Suprapubic skin (tissue), 4 donors: ENCODE measurements around the gene SLC44A2. TPM values are rescaled to one million over a fixed set of nuclear protein-coding genes. Genes with fewer than 3 reads are reported as not detected.

ENCODE experiments used
- DNase-seq, 2 donors: peaks; one replicate each; pipeline ENCODE4 v3.0.0-alpha.2; 2019; ENCODE audit warnings: low spot score in 2 of 2
- H3K27ac ChIP-seq: fragments of 200-600 bp; sonication (generic); one replicate; pipeline ENCODE4 v1.5.1; 2019
- H3K27me3 ChIP-seq: fragments of 200-600 bp; sonication (generic); one replicate; pipeline ENCODE4 v1.5.1; 2019
- H3K36me3 ChIP-seq: fragments of 200-600 bp; sonication (generic); one replicate; pipeline ENCODE4 v1.5.1; 2019
- H3K4me1 ChIP-seq: fragments of 200-600 bp; sonication (generic); one replicate; pipeline ENCODE4 v1.5.1; 2019
- H3K4me3 ChIP-seq: fragments of 200-600 bp; sonication (generic); one replicate; pipeline ENCODE4 v1.5.1; 2019; ENCODE audit warnings: mild to moderate bottlenecking
- H3K9me3 ChIP-seq: fragments of 200-600 bp; sonication (generic); one replicate; pipeline ENCODE4 v1.5.1; 2019
- CTCF ChIP-seq, 2 donors: fragments of 200-600 bp in 1 of 2; fragments of 450-650 bp in 1 of 2; sonication (generic) in 1 of 2; IDR thresholded peaks; one replicate each; pipeline ENCODE4 v1.5.1; 2016 to 2019; ENCODE audit warnings: antibody characterized with exemption in 2 of 2, mild to moderate bottlenecking in 1 of 2, moderate library complexity in 1 of 2
- EP300 ChIP-seq: sonication (generic); formaldehyde crosslinking; IDR thresholded peaks from one replicate; pipeline ENCODE4 v1.6.1; 2017; ENCODE audit warnings: antibody characterized with exemption
- POLR2A ChIP-seq, 2 donors: fragments of 450-650 bp; IDR thresholded peaks; one replicate each; pipeline ENCODE4 v1.6.1; 2017; ENCODE audit warnings: antibody characterized with exemption in 2 of 2, mild to moderate bottlenecking in 2 of 2, moderate library complexity in 2 of 2
- POLR2AphosphoS5 ChIP-seq, 3 donors: sonication (generic); formaldehyde crosslinking; IDR thresholded peaks; one replicate each; pipeline ENCODE4 v1.6.1; 2017; ENCODE audit warnings: antibody characterized with exemption in 3 of 3
- WGBS: methylation state at CpG from one replicate; pipeline ENCODE4 v1.1.5; 2018; 5-methylcytosine and 5-hydroxymethylcytosine counted together
- total RNA-seq, 4 donors: library from RNA; depleted of rRNA; stranded (reverse); fragments of >200 nt; gene quantifications; one replicate each; pipeline ENCODE4 v1.1.0, GENCODE V29; 2016

Gene SLC44A2
- total RNA-seq, 4 donors from 2014 or later, result 59.1 to 108 (median 94.5) TPM

DNA sequence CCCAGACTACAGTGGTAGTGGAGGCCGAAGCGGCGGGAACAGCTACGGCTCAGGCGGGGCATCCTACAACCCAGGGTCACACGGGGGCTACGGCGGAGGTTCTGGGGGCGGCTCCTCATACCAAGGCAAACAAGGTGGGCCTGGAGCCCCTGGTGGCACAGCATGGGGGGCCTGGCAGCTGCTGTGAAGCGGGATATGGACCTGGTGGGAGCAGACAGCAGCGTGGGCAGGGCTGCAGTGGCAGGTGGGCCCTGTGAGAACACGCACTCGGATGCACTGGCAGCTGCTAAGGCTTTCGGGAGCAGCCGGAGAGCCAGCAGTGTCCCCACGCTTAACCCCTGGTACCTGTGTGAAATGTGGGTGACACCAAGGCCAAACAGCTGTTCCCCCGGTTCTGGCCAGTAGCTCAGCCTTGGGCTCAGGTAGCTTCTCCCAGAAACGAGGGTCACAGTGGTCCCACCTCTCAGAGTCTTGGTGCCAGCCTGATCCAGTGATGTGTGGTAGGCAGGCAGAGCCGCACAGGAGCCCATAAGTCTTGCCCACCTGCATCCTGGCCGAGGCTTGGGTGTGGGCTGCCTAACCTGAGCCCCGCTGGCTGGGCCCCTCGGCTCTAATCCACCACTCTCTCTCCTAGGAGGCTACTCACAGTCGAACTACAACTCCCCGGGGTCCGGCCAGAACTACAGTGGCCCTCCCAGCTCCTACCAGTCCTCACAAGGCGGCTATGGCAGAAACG, 63.4 kb downstream of the SLC44A2 start:
- no peak for TF ChIP-seq POLR2A (IDR thresholded peaks at IDR 0.05)
- no peak for TF ChIP-seq POLR2AphosphoS5 (IDR thresholded peaks at IDR 0.05)
- TF ChIP-seq EP300, result no peak
- no peak for TF ChIP-seq CTCF (IDR thresholded peaks at IDR 0.05)
- no peak overlapping the region for H3K27ac ChIP-seq
- H3K4me1 ChIP-seq, result peaks cover 20% of the 10 kb centered on the region
- WGBS, result 88% methylated on average over 8 of the region's 27 CpGs
- no peak overlapping the region for H3K4me3 ChIP-seq
- H3K36me3 ChIP-seq, result peaks cover 83% of the 10 kb centered on the region
- H3K9me3 ChIP-seq, result no peaks in the 10 kb centered on the region
- H3K27me3 ChIP-seq, result no peaks in the 10 kb centered on the region
- no peak for DNase-seq

- Histone ChIP-seq H3K27me3 (no peaks in the 10 kb centered on the region), H3K4me3 (no peak overlapping the region), H3K27ac (no peak overlapping the region), H3K36me3 (peaks cover 68% of the 10 kb centered on the region), H3K9me3 (no peaks in the 10 kb centered on the region), H3K4me1 (peaks cover 17% of the 10 kb centered on the region)
- WGBS, result 42% methylated on average over 4 of the region's 7 CpGs
- no peak for TF ChIP-seq POLR2A (IDR thresholded peaks at IDR 0.05)
- TF ChIP-seq POLR2AphosphoS5 (IDR thresholded peaks at IDR 0.05), result no peak
- TF ChIP-seq EP300, result no peak
- no peak for TF ChIP-seq CTCF (IDR thresholded peaks at IDR 0.05)
- DNase-seq, result no peak
These were observed 65.0 kb downstream of the SLC44A2 start for GRCh38 chr19:10690341-10690781.

GRCh38 chr19:10691178-10691881, 66.0 kb downstream of the SLC44A2 start:
- H3K4me1 ChIP-seq, result peaks cover 17% of the 10 kb centered on the region
- H3K27ac ChIP-seq, result no peak overlapping the region
- no peaks in the 10 kb centered on the region for H3K9me3 ChIP-seq
- 88% methylated on average over 15 of the region's 23 CpGs for WGBS
- H3K4me3 ChIP-seq, result no peak overlapping the region
- DNase-seq, result no peak
- TF ChIP-seq EP300 (no peak), CTCF (IDR thresholded peaks at IDR 0.05) (no peak), POLR2AphosphoS5 (IDR thresholded peaks at IDR 0.05) (no peak), POLR2A (IDR thresholded peaks at IDR 0.05) (no peak)
- H3K36me3 ChIP-seq, result peaks cover 58% of the 10 kb centered on the region
- no peaks in the 10 kb centered on the region for H3K27me3 ChIP-seq

DNA sequence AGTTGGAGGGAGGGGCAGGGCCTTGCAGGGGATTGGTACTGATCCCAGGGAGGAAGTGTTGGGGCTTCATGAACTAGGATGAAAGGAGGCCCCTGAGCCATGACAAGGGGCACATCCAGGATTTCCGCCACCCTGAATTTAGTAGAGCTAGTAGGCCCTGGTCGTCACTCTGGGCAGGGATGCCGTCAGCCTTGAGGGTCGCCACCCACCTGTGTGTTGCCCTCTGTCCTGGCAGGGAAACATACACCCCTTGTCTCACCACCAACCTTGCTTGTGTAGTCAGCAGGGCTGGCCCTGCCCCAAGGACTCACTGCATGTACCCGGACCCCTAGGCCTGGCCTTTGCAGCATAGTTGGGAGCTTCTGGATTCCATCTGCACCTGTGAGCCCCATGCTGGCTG, 66.5 kb downstream of the SLC44A2 start:
- TF ChIP-seq POLR2A (IDR thresholded peaks at IDR 0.05) (no peak), POLR2AphosphoS5 (IDR thresholded peaks at IDR 0.05) (no peak), EP300 (no peak), CTCF (IDR thresholded peaks at IDR 0.05) (no peak)
- WGBS, result 100% methylated on average over 1 of the region's 5 CpGs
- Histone ChIP-seq H3K27ac (no peak overlapping the region), H3K9me3 (no peaks in the 10 kb centered on the region), H3K36me3 (peaks cover 53% of the 10 kb centered on the region), H3K27me3 (no peaks in the 10 kb centered on the region), H3K4me3 (no peak overlapping the region), H3K4me1 (peaks cover 12% of the 10 kb centered on the region)
- DNase-seq, result no peak

DNA sequence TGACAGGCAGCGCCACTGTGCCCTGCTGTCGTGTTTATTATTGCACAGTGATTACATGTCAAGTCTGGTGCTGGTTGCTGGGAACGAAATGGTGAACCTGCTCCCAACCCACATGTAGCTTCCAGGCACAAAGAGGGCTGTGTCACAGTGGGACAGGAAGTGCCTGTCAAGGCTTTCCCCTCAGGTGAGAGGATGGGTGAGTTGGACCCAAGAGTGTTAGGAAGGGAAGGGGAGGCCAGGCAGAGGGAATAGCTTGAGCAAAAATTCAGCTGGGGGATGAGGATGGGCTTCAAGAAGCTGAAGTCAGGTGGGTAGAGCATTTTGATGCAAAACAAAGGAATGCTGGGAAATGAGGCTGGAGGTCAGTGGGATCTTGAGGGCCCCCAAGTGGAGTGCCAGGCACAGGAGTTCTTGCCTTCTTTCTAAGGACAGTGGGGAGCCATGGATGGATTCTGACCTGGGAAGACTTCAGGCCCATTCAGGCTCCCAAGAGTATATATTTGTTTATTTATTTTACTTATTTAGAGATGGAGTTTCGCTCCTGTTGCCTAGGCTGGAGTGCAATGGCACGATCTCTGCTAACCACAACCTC, 67.4 kb downstream of the SLC44A2 start:
- Histone ChIP-seq H3K36me3 (peaks cover 44% of the 10 kb centered on the region), H3K27me3 (no peaks in the 10 kb centered on the region), H3K27ac (no peak overlapping the region), H3K9me3 (no peaks in the 10 kb centered on the region), H3K4me1 (peaks cover 12% of the 10 kb centered on the region), H3K4me3 (no peak overlapping the region)
- WGBS, result 82% methylated on average over 5 of the region's 5 CpGs
- no peak for TF ChIP-seq CTCF (IDR thresholded peaks at IDR 0.05)
- TF ChIP-seq EP300, result no peak
- TF ChIP-seq POLR2A (IDR thresholded peaks at IDR 0.05), result no peak
- TF ChIP-seq POLR2AphosphoS5 (IDR thresholded peaks at IDR 0.05), result no peak
- no peak for DNase-seq
